DOHH2 (cell line): ENCODE data around the gene TOB2.

ENCODE experiments used
- H3F3A ChIP-seq: fragments of 200-600 bp; sonication (generic), shearing (Covaris generic); 2 replicates; pipeline ENCODE4 v1.6.0; 2016; ENCODE audit warnings: antibody characterized with exemption, mild to moderate bottlenecking; ENCODE audit not compliant: control insufficient read depth, insufficient read depth
- H3K27ac ChIP-seq: fragments of 200-600 bp; sonication (generic); 2 replicates; pipeline ENCODE4 v1.5.1; 2014; ENCODE audit warnings: low read depth, mild to moderate bottlenecking, low read length, moderate library complexity
- H3K27me3 ChIP-seq: fragments of 200-600 bp; sonication (generic); 2 replicates; pipeline ENCODE4 v1.6.1; 2014; ENCODE audit warnings: mild to moderate bottlenecking, low read length, mixed read lengths; ENCODE audit not compliant: control insufficient read depth
- H3K36me3 ChIP-seq: fragments of 200-600 bp; sonication (generic); 2 replicates; pipeline ENCODE4 v1.6.1; 2014; ENCODE audit warnings: mild to moderate bottlenecking, low read length, moderate library complexity, mixed read lengths; ENCODE audit not compliant: control insufficient read depth
- H3K4me1 ChIP-seq: fragments of 200-600 bp; sonication (generic); 2 replicates; pipeline ENCODE4 v1.6.1; 2014; ENCODE audit warnings: mild to moderate bottlenecking, low read length, mixed read lengths; ENCODE audit not compliant: control insufficient read depth
- H3K4me2 ChIP-seq: fragments of 200-600 bp; sonication (generic); 2 replicates; pipeline ENCODE4 v1.6.0; 2014; ENCODE audit warnings: mild to moderate bottlenecking, low read length, moderate library complexity
- H3K4me3 ChIP-seq: fragments of 200-600 bp; sonication (generic); 2 replicates; pipeline ENCODE4 v1.5.1; 2014; ENCODE audit warnings: mild to moderate bottlenecking, low read length, mixed read lengths
- H3K79me2 ChIP-seq: fragments of 200-600 bp; sonication (generic); 2 replicates; pipeline ENCODE4 v1.6.1; 2014; ENCODE audit warnings: mild to moderate bottlenecking, low read length, mixed read lengths; ENCODE audit not compliant: control insufficient read depth
- H3K9me2 ChIP-seq: fragments of 200-600 bp; sonication (generic); replicated peaks from 2 replicates; pipeline ENCODE4 v1.6.1; 2014; ENCODE audit warnings: mild to moderate bottlenecking, low read length, mixed read lengths; ENCODE audit not compliant: control insufficient read depth
- H3K9me3 ChIP-seq: fragments of 200-600 bp; sonication (generic); 2 replicates; pipeline ENCODE4 v1.6.1; 2014; ENCODE audit warnings: antibody characterized with exemption, low read length, mixed read lengths; ENCODE audit not compliant: control insufficient read depth, insufficient read depth
- H4K20me1 ChIP-seq: fragments of 200-600 bp; sonication (generic); 2 replicates; pipeline ENCODE4 v1.6.0; 2014; ENCODE audit warnings: low read depth, mild to moderate bottlenecking, antibody characterized with exemption, low read length, moderate library complexity; ENCODE audit not compliant: control insufficient read depth, insufficient read depth
- EZH2phosphoT487 ChIP-seq: fragments of 200-600 bp; sonication (generic); IDR thresholded peaks from 2 replicates; pipeline ENCODE4 v1.6.1; 2017; ENCODE audit warnings: borderline replicate concordance, mild to moderate bottlenecking, antibody characterized with exemption, low read length, moderate library complexity, mixed read lengths
- TF ChIP-seq, protein P1 (sequence below): fragments of 200-600 bp; sonication (generic); IDR thresholded peaks from one replicate; pipeline ENCODE4 v1.5.1; 2014; ENCODE audit warnings: antibody characterized with exemption, mild to moderate bottlenecking, low read depth, low read length; ENCODE audit not compliant: poor library complexity, severe bottlenecking

Gene TOB2

DNA sequence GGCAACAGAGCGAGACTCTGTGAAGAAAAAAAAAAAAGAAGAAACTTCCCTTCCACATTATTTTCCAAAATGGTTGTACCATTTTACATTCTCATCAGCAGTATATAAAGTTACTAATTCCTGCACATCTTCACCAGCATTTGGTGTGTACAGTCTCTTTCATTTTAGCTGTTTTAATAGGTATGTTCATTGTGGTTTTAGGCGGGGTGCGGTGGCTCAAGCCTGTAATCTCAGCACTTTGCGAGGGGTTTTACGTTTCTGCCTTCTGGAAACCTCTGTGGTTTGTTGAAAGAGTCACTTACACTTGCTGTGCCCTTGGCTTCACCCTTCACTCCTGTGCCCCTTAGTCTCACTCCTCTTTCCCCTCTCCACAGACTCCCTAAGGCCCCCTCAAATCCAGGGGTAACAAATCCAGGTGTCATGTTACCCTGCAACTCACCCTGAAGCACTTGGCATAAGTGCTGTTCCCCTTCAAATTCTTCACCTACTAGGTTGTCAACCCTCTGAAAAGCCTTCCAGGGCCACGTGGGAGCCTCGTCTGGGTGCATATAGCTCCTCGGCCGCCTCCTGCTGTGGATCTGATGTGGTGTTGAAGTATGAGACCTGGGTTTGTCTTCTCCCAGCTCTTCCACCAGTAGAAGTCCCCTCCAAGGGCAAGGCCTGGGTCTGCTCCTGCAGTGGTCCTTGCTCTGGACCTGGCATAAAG lies 20.8 kb downstream of the TOB2 start:
- no peak overlapping the region for H3K4me2 ChIP-seq
- H3K27me3 ChIP-seq: no peaks in the 10 kb centered on the region
- peaks cover 29% of the 10 kb centered on the region for H3K4me1 ChIP-seq
- peaks cover 8% of the 10 kb centered on the region; the same call in 1 of the 2 replicates for H3F3A ChIP-seq
- H3K79me2 ChIP-seq: peaks cover 4% of the 10 kb centered on the region
- H4K20me1 ChIP-seq: no peaks in the 10 kb centered on the region
- no peak overlapping the region for H3K27ac ChIP-seq
- no peaks in the 10 kb centered on the region for H3K9me3 ChIP-seq
- H3K4me3 ChIP-seq: no peak overlapping the region
- peaks cover 29% of the 10 kb centered on the region for H3K36me3 ChIP-seq
- TF ChIP-seq EZH2phosphoT487: no peak
- TF ChIP-seq, protein P1, sequence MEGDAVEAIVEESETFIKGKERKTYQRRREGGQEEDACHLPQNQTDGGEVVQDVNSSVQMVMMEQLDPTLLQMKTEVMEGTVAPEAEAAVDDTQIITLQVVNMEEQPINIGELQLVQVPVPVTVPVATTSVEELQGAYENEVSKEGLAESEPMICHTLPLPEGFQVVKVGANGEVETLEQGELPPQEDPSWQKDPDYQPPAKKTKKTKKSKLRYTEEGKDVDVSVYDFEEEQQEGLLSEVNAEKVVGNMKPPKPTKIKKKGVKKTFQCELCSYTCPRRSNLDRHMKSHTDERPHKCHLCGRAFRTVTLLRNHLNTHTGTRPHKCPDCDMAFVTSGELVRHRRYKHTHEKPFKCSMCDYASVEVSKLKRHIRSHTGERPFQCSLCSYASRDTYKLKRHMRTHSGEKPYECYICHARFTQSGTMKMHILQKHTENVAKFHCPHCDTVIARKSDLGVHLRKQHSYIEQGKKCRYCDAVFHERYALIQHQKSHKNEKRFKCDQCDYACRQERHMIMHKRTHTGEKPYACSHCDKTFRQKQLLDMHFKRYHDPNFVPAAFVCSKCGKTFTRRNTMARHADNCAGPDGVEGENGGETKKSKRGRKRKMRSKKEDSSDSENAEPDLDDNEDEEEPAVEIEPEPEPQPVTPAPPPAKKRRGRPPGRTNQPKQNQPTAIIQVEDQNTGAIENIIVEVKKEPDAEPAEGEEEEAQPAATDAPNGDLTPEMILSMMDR: no peak
- no peaks in the 10 kb centered on the region for H3K9me2 ChIP-seq

DNA sequence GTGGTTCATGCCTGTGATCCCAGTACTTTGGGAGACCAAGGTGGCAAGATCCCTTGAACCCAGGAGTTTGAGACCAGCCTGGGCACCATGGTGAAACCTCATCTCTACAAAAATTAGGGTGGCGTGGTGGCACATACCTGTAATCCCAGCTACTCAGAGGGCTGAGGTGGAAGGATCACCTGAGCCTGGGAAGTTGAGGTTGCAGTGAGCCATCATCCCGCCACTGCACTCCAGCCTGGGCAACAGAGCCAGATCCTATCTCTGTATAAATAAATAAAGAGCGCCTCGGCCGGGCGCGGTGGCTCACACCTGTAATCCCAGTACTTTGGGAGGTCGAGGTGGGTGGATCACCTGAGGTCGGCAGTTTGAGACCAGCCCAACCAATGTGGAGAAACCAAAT lies 27.9 kb downstream of the TOB2 start:
- H3K79me2 ChIP-seq: peaks cover 63% of the 10 kb centered on the region
- H3K36me3 ChIP-seq: peaks cover 34% of the 10 kb centered on the region
- no peaks in the 10 kb centered on the region for H4K20me1 ChIP-seq
- no peak overlapping the region for H3K27ac ChIP-seq
- H3K9me3 ChIP-seq: no peaks in the 10 kb centered on the region
- no peaks in the 10 kb centered on the region for H3F3A ChIP-seq
- H3K4me1 ChIP-seq: peaks cover 49% of the 10 kb centered on the region
- no peaks in the 10 kb centered on the region for H3K27me3 ChIP-seq
- TF ChIP-seq EZH2phosphoT487: no peak
- TF ChIP-seq, protein P1: no peak
- H3K4me2 ChIP-seq: no peak overlapping the region
- H3K4me3 ChIP-seq: no peak overlapping the region
- H3K9me2 ChIP-seq: no peaks in the 10 kb centered on the region

DNA sequence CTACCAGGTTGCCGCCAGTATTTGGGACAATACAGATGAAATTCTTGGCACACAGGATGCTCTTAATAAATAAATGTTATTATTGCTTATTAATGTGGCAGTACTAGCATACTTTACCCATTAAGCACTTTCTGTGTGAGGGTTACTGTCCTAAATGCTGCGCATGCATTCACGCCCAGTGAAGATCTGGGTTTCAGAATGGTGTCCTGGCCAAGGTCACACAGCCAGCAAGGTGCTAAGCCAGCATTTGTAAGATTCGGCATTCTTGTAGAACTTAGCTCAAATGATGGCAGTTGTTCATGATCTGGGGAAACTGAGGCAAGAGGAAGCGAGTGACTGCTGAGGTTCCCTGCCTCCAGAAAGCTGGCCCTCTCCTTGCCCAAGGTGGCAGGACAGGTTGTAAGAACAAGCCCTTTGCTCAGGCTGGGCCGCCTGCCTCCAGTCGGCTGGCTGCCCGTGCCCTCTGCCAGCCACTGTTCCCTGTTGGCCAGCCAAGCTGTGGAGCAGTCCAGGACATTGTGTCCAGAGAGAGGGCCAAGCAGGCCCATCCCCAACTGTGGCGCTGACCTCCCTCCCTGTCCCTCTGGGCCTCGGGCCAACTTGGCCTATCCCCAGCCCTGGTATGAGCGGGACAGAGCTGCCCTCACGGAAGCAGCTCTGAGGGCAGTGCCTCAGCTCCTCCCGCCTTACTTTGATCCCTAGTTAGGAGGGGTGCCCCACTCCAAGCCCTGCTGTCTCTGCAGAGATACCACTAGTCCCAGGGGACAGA lies 28.8 kb downstream of the TOB2 start:
- Histone ChIP-seq H4K20me1 (no peaks in the 10 kb centered on the region), H3K4me3 (no peak overlapping the region), H3K4me2 (no peak overlapping the region), H3K9me3 (no peaks in the 10 kb centered on the region), H3K27me3 (no peaks in the 10 kb centered on the region), H3K36me3 (peaks cover 31% of the 10 kb centered on the region), H3K27ac (no peak overlapping the region), H3F3A (no peaks in the 10 kb centered on the region), H3K4me1 (peaks cover 49% of the 10 kb centered on the region), H3K79me2 (peaks cover 70% of the 10 kb centered on the region), H3K9me2 (no peaks in the 10 kb centered on the region)
- TF ChIP-seq, protein P1: no peak
- TF ChIP-seq EZH2phosphoT487: no peak
